ENCODE results near the gene FSIP1. TPM values are rescaled to one million over a fixed set of nuclear protein-coding genes. Genes with fewer than 3 reads are reported as not detected.

FSIP1 gene
- total and polyA plus RNA-seq, 9 of the 15 experiments (the other 6 are each of a cell fraction or from before 2014, with no cell fraction given), result 0.07 to 0.51 (median 0.29) TPM

- no peaks in the 10 kb centered on the region for H3K36me3 ChIP-seq (ENCODE audit: control insufficient read depth, insufficient read depth, low read length)
- H4K20me1 ChIP-seq (replicated peaks; ENCODE audit: control insufficient read depth, insufficient read depth, low read length), result no peaks in the 10 kb centered on the region
- DNase-seq (ENCODE audit: extremely low read depth in 1 of 4, low spot score in 3 of 4) (no peak), ATAC-seq (no peak), FAIRE-seq (no peak)
- no TSS peak for BruUV-seq (replicated peaks)
- in situ Hi-C loops (cut with MboI) (no loop called here), intact Hi-C loops (cut with micrococcal nuclease) (no loop called here)
- no peak overlapping the region for H3K27ac ChIP-seq (ENCODE audit: extremely low read depth, low read depth, low read length)
- POLR2A ChIA-PET, result no interaction called here
- H3K9ac ChIP-seq (ENCODE audit: insufficient read depth in 1 of 2, low read depth in 2 of 2, low read length in 2 of 2), result no peak overlapping the region
- no peaks in the 10 kb centered on the region for H3K9me1 ChIP-seq (ENCODE audit: control insufficient read depth, insufficient read depth, low read length)
- H3K9me3 ChIP-seq (replicated peaks; ENCODE audit: control insufficient read depth, insufficient read depth, low read depth, low read length), result no peaks in the 10 kb centered on the region
- H3K4me1 ChIP-seq (replicated peaks in 1 of 2; ENCODE audit: control insufficient read depth in 2 of 2, insufficient read depth in 2 of 2, low read length in 2 of 2), result no peaks in the 10 kb centered on the region
- no peaks in the 10 kb centered on the region for H3K79me2 ChIP-seq (ENCODE audit: control insufficient read depth, insufficient read depth, low read length)
- no peak overlapping the region for H2AFZ ChIP-seq (ENCODE audit: low read depth, low read length)
- WGBS (ENCODE audit: insufficient coverage, low coverage, missing lambda C conversion rate), result 6% methylated on average over 2 of the region's 2 CpGs
- CTCF ChIA-PET (ENCODE audit: low intra/inter-chr PET ratio), result no interaction called here
- TF ChIP-seq, protein P1, sequence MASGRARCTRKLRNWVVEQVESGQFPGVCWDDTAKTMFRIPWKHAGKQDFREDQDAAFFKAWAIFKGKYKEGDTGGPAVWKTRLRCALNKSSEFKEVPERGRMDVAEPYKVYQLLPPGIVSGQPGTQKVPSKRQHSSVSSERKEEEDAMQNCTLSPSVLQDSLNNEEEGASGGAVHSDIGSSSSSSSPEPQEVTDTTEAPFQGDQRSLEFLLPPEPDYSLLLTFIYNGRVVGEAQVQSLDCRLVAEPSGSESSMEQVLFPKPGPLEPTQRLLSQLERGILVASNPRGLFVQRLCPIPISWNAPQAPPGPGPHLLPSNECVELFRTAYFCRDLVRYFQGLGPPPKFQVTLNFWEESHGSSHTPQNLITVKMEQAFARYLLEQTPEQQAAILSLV (tag; IDR thresholded peaks at IDR 0.05), result no peak
- TF ChIP-seq PTBP1 (IDR thresholded peaks at IDR 0.05; ENCODE audit: low read depth, low read length) (no peak), CBX2 (IDR thresholded peaks at IDR 0.05; ENCODE audit: insufficient read depth, low read length, poor library complexity, severe bottlenecking) (no peak), ZNF551 (CRISPR knock-in tag; IDR thresholded peaks at IDR 0.05) (no peak), CBX8 (IDR thresholded peaks at IDR 0.05; ENCODE audit: borderline replicate concordance, extremely low read depth, low read depth, low read length, poor library complexity, severe bottlenecking) (no peak), ZNF445 (CRISPR knock-in tag; IDR thresholded peaks at IDR 0.05; ENCODE audit: low read depth) (no peak), YBX1 (IDR thresholded peaks at IDR 0.05) (no peak), ZNF146 (CRISPR knock-in tag; IDR thresholded peaks at IDR 0.05; ENCODE audit: unreplicated experiment) (no peak), TEAD1 (CRISPR knock-in tag; IDR thresholded peaks at IDR 0.05) (no peak), NFRKB (IDR thresholded peaks at IDR 0.05; ENCODE audit: low read depth) (no peak)
- TF ChIP-seq, protein P2, sequence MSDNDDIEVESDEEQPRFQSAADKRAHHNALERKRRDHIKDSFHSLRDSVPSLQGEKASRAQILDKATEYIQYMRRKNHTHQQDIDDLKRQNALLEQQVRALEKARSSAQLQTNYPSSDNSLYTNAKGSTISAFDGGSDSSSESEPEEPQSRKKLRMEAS (CRISPR knock-in tag; IDR thresholded peaks at IDR 0.05), result no peak
- peaks cover 8 to 10% of the 10 kb centered on the region in 2 experiments; a peak in 4 of 5 replicates for H3K27me3 ChIP-seq (ENCODE audit: control insufficient read depth in 2 of 2, insufficient read depth in 2 of 2, low read length in 2 of 2)
- H3K4me2 ChIP-seq (ENCODE audit: insufficient read depth, low read length), result no peak overlapping the region
- no peak overlapping the region for H3K4me3 ChIP-seq
These were observed 230.1 kb downstream of the FSIP1 start for GRCh38 chr15:39552556-39552955.

Data from K562 (cell line).